Right renal pelvis (tissue), 4 donors: ENCODE data around the gene RNF182. TPM values are rescaled to one million over a fixed set of nuclear protein-coding genes. Genes with fewer than 3 reads are reported as not detected.
"Not testable (repeated sequence)": the region's sequence is repeated elsewhere in the genome, so short reads cannot be mapped to it uniquely, and the experiment has no call there.

Experiments
- DNase-seq, 4 donors: peaks; one replicate each; pipeline ENCODE4 v3.0.0-alpha.2; 2013; ENCODE audit warnings: low read depth in 4 of 4, low spot score in 3 of 4, missing footprints in 1 of 4
- polyA plus RNA-seq, 4 donors: library from polyadenylated mRNA; unstranded; fragments of 120-200 nt; gene quantifications; one replicate each; pipeline ENCODE4 v1.2.1, GENCODE V29; 2013; ENCODE audit not compliant: insufficient read length in 4 of 4

RNF182 gene
- polyA plus RNA-seq, 4 donors: 2.5 to 4.1 (median 3.4) TPM

- no peak for DNase-seq
These were observed 27.3 kb downstream of the RNF182 start for GRCh38 chr6:13952101-13952500.

- DNase-seq: no peak
These were observed 28.4 kb downstream of the RNF182 start for GRCh38 chr6:13953061-13953705.

- no peak for DNase-seq
These were observed 40.9 kb downstream of the RNF182 start for GRCh38 chr6:13965582-13966127.

- no peak for DNase-seq
These were observed 46.6 kb downstream of the RNF182 start for GRCh38 chr6:13971303-13971702.

- not testable (repeated sequence) for DNase-seq
These were observed 47.9 kb downstream of the RNF182 start for GRCh38 chr6:13972602-13973001.

- DNase-seq: not testable (repeated sequence)
These were observed 48.7 kb downstream of the RNF182 start for GRCh38 chr6:13973422-13973821.

GRCh38 chr6:13978102-13978640, 53.4 kb downstream of the RNF182 start:
- no peak for DNase-seq

GRCh38 chr6:13978787-13979186, 54.0 kb downstream of the RNF182 start:
- DNase-seq: no peak

GRCh38 chr6:13979284-13980171, 54.8 kb downstream of the RNF182 start:
- no peak for DNase-seq

GRCh38 chr6:13980534-13980933, 55.8 kb downstream of the RNF182 start:
- DNase-seq: no peak

GRCh38 chr6:13985663-13986325, 61.0 kb downstream of the RNF182 start:
- DNase-seq: no peak

- DNase-seq: no peak
These were observed 62.1 kb downstream of the RNF182 start for GRCh38 chr6:13986700-13987399.

GRCh38 chr6:13987400-13987865, 62.7 kb downstream of the RNF182 start:
- DNase-seq: no peak

- no peak for DNase-seq
These were observed 63.4 kb downstream of the RNF182 start for GRCh38 chr6:13988049-13988738.

- DNase-seq: no peak
These were observed 64.2 kb downstream of the RNF182 start for GRCh38 chr6:13988908-13989307.

GRCh38 chr6:13989496-13990144, 64.9 kb downstream of the RNF182 start:
- DNase-seq: no peak

- no peak for DNase-seq
These were observed 66.0 kb downstream of the RNF182 start for GRCh38 chr6:13990796-13991195.

- DNase-seq: no peak
These were observed 66.6 kb downstream of the RNF182 start for GRCh38 chr6:13991393-13991792.
